ENCODE measurements around the gene FLG.
"Not testable (repeated sequence)": the region's sequence is repeated elsewhere in the genome, so short reads cannot be mapped to it uniquely, and the experiment has no call there.

DNA sequence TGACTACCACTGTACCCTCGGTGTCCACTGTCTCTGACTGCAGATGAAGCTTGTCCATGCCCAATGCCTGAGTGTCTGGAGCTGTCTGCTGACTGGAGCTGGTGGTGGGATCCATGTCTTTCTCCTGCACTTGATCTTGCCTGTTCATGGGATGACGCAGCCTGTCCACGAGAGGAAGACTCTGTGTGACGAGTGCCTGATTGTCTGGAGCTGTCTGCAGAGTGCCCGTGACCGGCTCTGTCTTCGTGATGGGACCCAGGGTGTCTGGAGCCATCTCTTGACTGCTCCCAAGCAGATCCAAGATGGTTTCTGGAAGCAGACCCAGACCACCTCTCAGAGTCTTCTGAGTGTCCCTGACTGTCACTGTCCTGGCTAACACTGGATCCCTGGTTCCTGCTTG is 16.3 kb downstream of the FLG start:
- not testable (repeated sequence) for TF ChIP-seq POLR2AphosphoS5 (IDR thresholded peaks at IDR 0.05; ENCODE audit: low read depth); EZH2phosphoT487 (IDR thresholded peaks at IDR 0.05; ENCODE audit: unreplicated experiment); EZH2 (IDR thresholded peaks at IDR 0.05; ENCODE audit: low read depth, unreplicated experiment); ZNF331 (CRISPR knock-in tag; IDR thresholded peaks at IDR 0.05; ENCODE audit: low read depth)
- TF ChIP-seq, protein P1, sequence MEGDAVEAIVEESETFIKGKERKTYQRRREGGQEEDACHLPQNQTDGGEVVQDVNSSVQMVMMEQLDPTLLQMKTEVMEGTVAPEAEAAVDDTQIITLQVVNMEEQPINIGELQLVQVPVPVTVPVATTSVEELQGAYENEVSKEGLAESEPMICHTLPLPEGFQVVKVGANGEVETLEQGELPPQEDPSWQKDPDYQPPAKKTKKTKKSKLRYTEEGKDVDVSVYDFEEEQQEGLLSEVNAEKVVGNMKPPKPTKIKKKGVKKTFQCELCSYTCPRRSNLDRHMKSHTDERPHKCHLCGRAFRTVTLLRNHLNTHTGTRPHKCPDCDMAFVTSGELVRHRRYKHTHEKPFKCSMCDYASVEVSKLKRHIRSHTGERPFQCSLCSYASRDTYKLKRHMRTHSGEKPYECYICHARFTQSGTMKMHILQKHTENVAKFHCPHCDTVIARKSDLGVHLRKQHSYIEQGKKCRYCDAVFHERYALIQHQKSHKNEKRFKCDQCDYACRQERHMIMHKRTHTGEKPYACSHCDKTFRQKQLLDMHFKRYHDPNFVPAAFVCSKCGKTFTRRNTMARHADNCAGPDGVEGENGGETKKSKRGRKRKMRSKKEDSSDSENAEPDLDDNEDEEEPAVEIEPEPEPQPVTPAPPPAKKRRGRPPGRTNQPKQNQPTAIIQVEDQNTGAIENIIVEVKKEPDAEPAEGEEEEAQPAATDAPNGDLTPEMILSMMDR (conservative IDR thresholded peaks at IDR 0.05; ENCODE audit: low read depth in 2 of 2): not testable (repeated sequence)

All from GM23338 (cell line).